Stomach (tissue), 9 donors: ENCODE measurements around the gene ZNF81. TPM values are rescaled to one million over a fixed set of nuclear protein-coding genes. Genes with fewer than 3 reads are reported as not detected.

Source experiments
- DNase-seq, 2 donors: peaks; one replicate each; pipeline versions ENCODE4 v3.0.0 to v3.0.0-alpha.2; 2013 to 2019
- H3K27ac ChIP-seq, 5 donors: fragments of 200-600 bp in 4 of 5; sonication (generic) in 4 of 5; one replicate each; pipeline ENCODE4 v1.5.1; 2013 to 2019; ENCODE audit warnings: mild to moderate bottlenecking in 1 of 5, moderate library complexity in 1 of 5
- H3K27me3 ChIP-seq, 3 donors: fragments of 200-600 bp; sonication (generic); one replicate each; pipeline ENCODE4 v1.5.1; 2017 to 2019; ENCODE audit warnings: mixed run types in 1 of 3
- H3K36me3 ChIP-seq, 4 donors: fragments of 200-600 bp; sonication (generic); 1 replicate in 3 of 4; 2 replicates in 1 of 4; pipeline ENCODE4 v1.5.1; 2016 to 2019
- H3K4me1 ChIP-seq, 4 donors: fragments of 200-600 bp; sonication (generic); one replicate each; pipeline ENCODE4 v1.5.1; 2016 to 2019
- H3K4me3 ChIP-seq, 4 donors: fragments of 200-600 bp; sonication (generic) in 3 of 4; one replicate each; pipeline ENCODE4 v1.5.1; 2016 to 2019; ENCODE audit warnings: mild to moderate bottlenecking in 1 of 4
- H3K9me3 ChIP-seq, 4 donors: fragments of 200-600 bp; sonication (generic); one replicate each; pipeline ENCODE4 v1.5.1; 2016 to 2019
- EP300 ChIP-seq: sonication (generic); formaldehyde crosslinking; IDR thresholded peaks from one replicate; pipeline ENCODE4 v1.6.1; 2017; ENCODE audit warnings: antibody characterized with exemption
- POLR2A ChIP-seq, 4 donors: fragments of 450-650 bp; IDR thresholded peaks; one replicate each; pipeline ENCODE4 v1.6.1; 2016; ENCODE audit warnings: antibody characterized with exemption in 4 of 4, control low read depth in 2 of 4, mild to moderate bottlenecking in 1 of 4, moderate library complexity in 1 of 4
- POLR2AphosphoS5 ChIP-seq, 3 donors: sonication (generic); formaldehyde crosslinking; IDR thresholded peaks; one replicate each; pipeline ENCODE4 v1.6.1; 2016; ENCODE audit warnings: antibody characterized with exemption in 3 of 3
- WGBS, 5 donors: extraction: QIAGEN DNeasy Blood & Tissue Kit in 3 of 5; methylation state at CpG; one replicate each; pipeline versions ENCODE4 v1.1.5 to v1.1.7; 2013 to 2018; 5-methylcytosine and 5-hydroxymethylcytosine counted together
- intact Hi-C: fragments of 100-400 bp; cut with DNase I; formaldehyde crosslinking; loops from one replicate; pipeline ENCODE4 v1.15.1; 2023; ENCODE audit warnings: low total_unique reads
- polyA plus RNA-seq, 3 donors: library from polyadenylated mRNA; stranded (reverse); fragments of 200-250 nt; gene quantifications; one replicate each; pipeline ENCODE4 v1.2.3, GENCODE V29; 2013
- total RNA-seq, 5 donors: library from RNA; depleted of rRNA; stranded (reverse); fragments of >200 nt; gene quantifications; one replicate each; pipeline versions ENCODE4 v1.1.0 to v1.2.3, GENCODE V29; 2014 to 2016
- TF ChIP-seq, protein P1 (sequence below), 7 experiments: fragments of 450-650 bp in 4 of 7; fragments of 200-600 bp in 3 of 7; sonication (generic) in 3 of 7; IDR thresholded peaks; one replicate each; pipeline ENCODE4 v1.5.1; 2016 to 2019; ENCODE audit warnings: antibody characterized with exemption in 7 of 7, control low read depth in 2 of 7, mild to moderate bottlenecking in 1 of 7
- donor health status: healthy with polysubstance abuse.
- donor health status: Bipolar disorder and iron deficiency.
- donor health status: healthy.

Gene ZNF81
- total and polyA plus RNA-seq, 8 donors, result 0.46 to 10.5 (median 2.5) TPM

- intact Hi-C loops, result no loop called here
- H3K9me3 ChIP-seq, result no peaks in the 10 kb centered on the region
- peak in 1 of 2 donors; percentile 52 for DNase-seq
- 23 to 46% (median 36%) methylated on average over 2 of the region's 2 CpGs for WGBS, 5 donors
- peaks cover 0 to 5% (median 0%) of the 10 kb centered on the region in 4 donors for H3K4me1 ChIP-seq
- TF ChIP-seq, protein P1, sequence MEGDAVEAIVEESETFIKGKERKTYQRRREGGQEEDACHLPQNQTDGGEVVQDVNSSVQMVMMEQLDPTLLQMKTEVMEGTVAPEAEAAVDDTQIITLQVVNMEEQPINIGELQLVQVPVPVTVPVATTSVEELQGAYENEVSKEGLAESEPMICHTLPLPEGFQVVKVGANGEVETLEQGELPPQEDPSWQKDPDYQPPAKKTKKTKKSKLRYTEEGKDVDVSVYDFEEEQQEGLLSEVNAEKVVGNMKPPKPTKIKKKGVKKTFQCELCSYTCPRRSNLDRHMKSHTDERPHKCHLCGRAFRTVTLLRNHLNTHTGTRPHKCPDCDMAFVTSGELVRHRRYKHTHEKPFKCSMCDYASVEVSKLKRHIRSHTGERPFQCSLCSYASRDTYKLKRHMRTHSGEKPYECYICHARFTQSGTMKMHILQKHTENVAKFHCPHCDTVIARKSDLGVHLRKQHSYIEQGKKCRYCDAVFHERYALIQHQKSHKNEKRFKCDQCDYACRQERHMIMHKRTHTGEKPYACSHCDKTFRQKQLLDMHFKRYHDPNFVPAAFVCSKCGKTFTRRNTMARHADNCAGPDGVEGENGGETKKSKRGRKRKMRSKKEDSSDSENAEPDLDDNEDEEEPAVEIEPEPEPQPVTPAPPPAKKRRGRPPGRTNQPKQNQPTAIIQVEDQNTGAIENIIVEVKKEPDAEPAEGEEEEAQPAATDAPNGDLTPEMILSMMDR (IDR thresholded peaks at IDR 0.05), result no peak
- no peak overlapping the region for H3K4me3 ChIP-seq
- no peak overlapping the region for H3K27ac ChIP-seq
- H3K36me3 ChIP-seq, result peaks cover 0 to 9% (median 0%) of the 10 kb centered on the region in 4 donors
- no peaks in the 10 kb centered on the region for H3K27me3 ChIP-seq
Measured at GRCh38 chrX:47863187-47863586, 26.5 kb downstream of the ZNF81 start.

GRCh38 chrX:47864300-47864699, 27.6 kb downstream of the ZNF81 start:
- H3K36me3 ChIP-seq, result peaks cover 0 to 9% (median 0%) of the 10 kb centered on the region in 4 donors
- H3K9me3 ChIP-seq, result no peaks in the 10 kb centered on the region
- intact Hi-C loops, result no loop called here
- H3K4me1 ChIP-seq, result peaks cover 0 to 5% (median 0%) of the 10 kb centered on the region in 4 donors
- H3K27ac ChIP-seq, result no peak overlapping the region
- no peak for DNase-seq
- WGBS, 5 donors, result 71 to 98% (median 89%) methylated on average over 3 of the region's 3 CpGs
- no peaks in the 10 kb centered on the region for H3K27me3 ChIP-seq
- TF ChIP-seq POLR2A (IDR thresholded peaks at IDR 0.05), result no peak
- TF ChIP-seq, protein P1 (IDR thresholded peaks at IDR 0.05), result no peak
- TF ChIP-seq POLR2AphosphoS5 (IDR thresholded peaks at IDR 0.05), result no peak
- TF ChIP-seq EP300, result no peak
- H3K4me3 ChIP-seq, result no peak overlapping the region

DNA sequence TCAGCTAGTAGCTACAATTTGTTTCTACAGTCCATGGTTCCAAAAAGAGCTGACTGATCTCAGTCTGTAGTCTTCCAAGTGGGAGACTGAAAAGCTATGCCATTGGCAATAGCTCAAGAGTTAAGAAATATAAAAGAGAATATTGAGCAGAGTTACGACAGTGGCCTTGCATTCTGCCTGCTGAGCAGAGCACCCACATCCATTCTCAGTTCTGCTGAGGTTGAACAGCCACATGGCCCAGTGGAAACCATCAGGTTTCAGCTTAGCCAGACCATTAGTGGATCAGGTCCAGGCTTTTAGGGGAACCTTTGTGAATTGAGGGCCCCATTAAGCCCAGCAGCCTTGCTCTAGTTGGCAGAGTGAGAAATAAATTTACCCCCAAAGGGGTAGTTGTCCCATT, 28.1 kb downstream of the ZNF81 start:
- WGBS, 5 donors, result 82 to 100% (median 88%) methylated on average over 1 of the region's 1 CpG
- intact Hi-C loops, result no loop called here
- TF ChIP-seq POLR2AphosphoS5 (IDR thresholded peaks at IDR 0.05) (no peak), POLR2A (IDR thresholded peaks at IDR 0.05) (no peak), EP300 (no peak)
- TF ChIP-seq, protein P1 (IDR thresholded peaks at IDR 0.05), result no peak

GRCh38 chrX:47873123-47873522, 36.4 kb downstream of the ZNF81 start:
- H3K9me3 ChIP-seq, result peaks cover 0 to 16% (median 1%) of the 10 kb centered on the region in 4 donors
- peaks cover 0 to 5% (median 0%) of the 10 kb centered on the region in 3 donors for H3K27me3 ChIP-seq
- peaks cover 0 to 17% (median 3%) of the 10 kb centered on the region in 4 donors for H3K36me3 ChIP-seq
- no peak for DNase-seq
- intact Hi-C loops, result no loop called here
- TF ChIP-seq POLR2AphosphoS5 (IDR thresholded peaks at IDR 0.05), result no peak
- TF ChIP-seq POLR2A (IDR thresholded peaks at IDR 0.05), result no peak
- TF ChIP-seq EP300, result no peak
- TF ChIP-seq, protein P1 (IDR thresholded peaks at IDR 0.05), result no peak
- peaks cover 0 to 4% (median 0%) of the 10 kb centered on the region in 4 donors for H3K4me1 ChIP-seq
- H3K4me3 ChIP-seq, result no peak overlapping the region
- H3K27ac ChIP-seq, result no peak overlapping the region
- 68 to 98% (median 93%) methylated on average over 3 of the region's 3 CpGs for WGBS, 5 donors

More for the DNA sequence above, 28.1 kb downstream of the ZNF81 start:
- Histone ChIP-seq H3K4me3 (no peak overlapping the region), H3K36me3 (peaks cover 0 to 9% (median 0%) of the 10 kb centered on the region in 4 donors), H3K27ac (no peak overlapping the region), H3K9me3 (no peaks in the 10 kb centered on the region), H3K4me1 (peaks cover 0 to 5% (median 0%) of the 10 kb centered on the region in 4 donors), H3K27me3 (no peaks in the 10 kb centered on the region)
- no peak for DNase-seq
